ENCODE results near the gene RASA3. TPM values are rescaled to one million over a fixed set of nuclear protein-coding genes. Genes with fewer than 3 reads are reported as not detected.

RASA3 gene
- total and polyA plus RNA-seq, 9 of the 15 experiments (the other 6 are each of a cell fraction or from before 2014, with no cell fraction given) = 0.72 to 25.3 (median 14.4) TPM

DNA sequence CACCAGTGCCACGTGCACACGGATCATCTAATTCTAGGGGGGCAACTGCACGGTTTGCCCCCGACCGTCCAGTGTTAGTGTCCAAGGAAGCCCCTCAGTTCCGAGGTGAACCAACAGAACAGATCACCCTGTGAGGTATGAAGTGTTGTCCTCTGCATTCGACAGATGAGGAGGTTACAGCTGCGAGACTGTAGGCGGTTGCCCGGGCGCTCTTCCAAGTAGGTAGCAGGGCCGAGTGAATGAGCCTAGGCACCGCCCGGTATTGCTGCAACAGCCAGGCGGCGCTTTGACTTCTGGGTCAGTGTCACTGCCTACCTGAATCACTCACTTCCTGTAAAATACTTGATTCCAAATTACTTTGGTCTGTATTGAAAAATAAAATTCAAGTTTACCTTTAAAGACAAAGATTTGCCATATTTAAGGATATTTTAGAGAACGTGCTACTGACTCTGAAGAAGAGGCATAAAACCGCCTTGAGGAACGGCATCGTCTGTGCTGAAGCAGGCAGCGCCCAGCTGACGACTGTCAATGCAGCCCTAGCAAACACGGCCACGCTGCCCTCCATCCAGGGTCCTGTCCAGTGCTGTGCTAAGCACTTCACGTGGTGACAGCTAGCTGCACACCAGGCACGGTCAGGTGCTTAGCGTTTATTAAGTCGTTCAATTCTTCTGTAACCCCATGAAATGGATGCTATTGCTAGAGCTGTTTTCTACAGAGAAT, 19.3 kb upstream of the RASA3 start:
- ATAC-seq (peak; percentile 75), FAIRE-seq (peak; percentile 6), DNase-seq (ENCODE audit: extremely low read depth in 1 of 4, low spot score in 3 of 4) (peak in 2 of 4 experiments; percentile 20 to 30)
- Histone ChIP-seq H3K36me3 (ENCODE audit: control insufficient read depth, insufficient read depth, low read length) (no peaks in the 10 kb centered on the region), H3K4me3 (no peak overlapping the region), H2AFZ (ENCODE audit: low read depth, low read length) (no peak overlapping the region), H3K27me3 (ENCODE audit: control insufficient read depth in 2 of 2, insufficient read depth in 2 of 2, low read length in 2 of 2) (no peaks in the 10 kb centered on the region; a peak in 1 of 5 replicates), H3K4me2 (ENCODE audit: insufficient read depth, low read length) (no peak overlapping the region; the same call in 1 of the 2 replicates), H3K79me2 (ENCODE audit: control insufficient read depth, insufficient read depth, low read length) (no peaks in the 10 kb centered on the region), H3K9me1 (ENCODE audit: control insufficient read depth, insufficient read depth, low read length) (no peaks in the 10 kb centered on the region), H3K9ac (ENCODE audit: insufficient read depth in 1 of 2, low read depth in 2 of 2, low read length in 2 of 2) (no peak overlapping the region), H4K20me1 (replicated peaks; ENCODE audit: control insufficient read depth, insufficient read depth, low read length) (no peaks in the 10 kb centered on the region), H3K9me3 (replicated peaks; ENCODE audit: control insufficient read depth, insufficient read depth, low read depth, low read length) (no peaks in the 10 kb centered on the region), H3K27ac (ENCODE audit: extremely low read depth, low read depth, low read length) (no peak overlapping the region), H3K4me1 (replicated peaks in 1 of 2; ENCODE audit: control insufficient read depth in 2 of 2, insufficient read depth in 2 of 2, low read length in 2 of 2) (no peaks in the 10 kb centered on the region; a peak in 1 of 5 replicates)
- CTCF ChIA-PET (ENCODE audit: low intra/inter-chr PET ratio) = no interaction called here
- POLR2A ChIA-PET = interaction anchor here (0.8 kb wide), 1 partner anchor 9 kb away, joined by 3 read pairs; no protein-coding TSS in a partner anchor
- intact Hi-C loops (cut with micrococcal nuclease) = no loop called here
- TF ChIP-seq NEUROD1 (IDR thresholded peaks at IDR 0.05; ENCODE audit: borderline replicate concordance, low read depth, low read length, partially characterized antibody) = no peak
- no peak for TF ChIP-seq CREBBP (IDR thresholded peaks at IDR 0.05; ENCODE audit: low read depth, low read length)
- TF ChIP-seq ZNF133 (CRISPR knock-in tag; IDR thresholded peaks at IDR 0.05) = no peak
- TF ChIP-seq CEBPG (CRISPR knock-in tag; IDR thresholded peaks at IDR 0.05) = no peak
- TF ChIP-seq CEBPG (tag; conservative IDR thresholded peaks at IDR 0.05 in 1 of 2, IDR thresholded peaks at IDR 0.05 in 1 of 2) = peak in 1 of 2 experiments; percentile 53; a peak in 2 of 4 replicates
- 0 out of 2 replicates have a peak, but pooled peaks have one; percentile 9 for TF ChIP-seq NFIC (IDR thresholded peaks at IDR 0.05)
- in situ Hi-C loops (cut with MboI) = no loop called here
- WGBS (ENCODE audit: insufficient coverage, low coverage, missing lambda C conversion rate) = 23% methylated on average over 25 of the region's 28 CpGs
- no TSS peak for BruUV-seq (replicated peaks)

All from K562 (cell line).